Testis (tissue), 2 donors: ENCODE data around the gene GBE1.

Source experiments
- CTCF ChIP-seq, 3 experiments: fragments of 450-650 bp in 2 of 3; fragments of 200-600 bp in 1 of 3; sonication (generic) in 1 of 3; IDR thresholded peaks; one replicate each; pipeline ENCODE4 v1.5.1; 2016 to 2019; ENCODE audit warnings: antibody characterized with exemption in 3 of 3, mild to moderate bottlenecking in 2 of 3, moderate library complexity in 1 of 3
- POLR2A ChIP-seq: fragments of 450-650 bp; IDR thresholded peaks from one replicate; pipeline ENCODE4 v1.6.1; 2017; ENCODE audit warnings: antibody characterized with exemption, mild to moderate bottlenecking, moderate library complexity

DNA sequence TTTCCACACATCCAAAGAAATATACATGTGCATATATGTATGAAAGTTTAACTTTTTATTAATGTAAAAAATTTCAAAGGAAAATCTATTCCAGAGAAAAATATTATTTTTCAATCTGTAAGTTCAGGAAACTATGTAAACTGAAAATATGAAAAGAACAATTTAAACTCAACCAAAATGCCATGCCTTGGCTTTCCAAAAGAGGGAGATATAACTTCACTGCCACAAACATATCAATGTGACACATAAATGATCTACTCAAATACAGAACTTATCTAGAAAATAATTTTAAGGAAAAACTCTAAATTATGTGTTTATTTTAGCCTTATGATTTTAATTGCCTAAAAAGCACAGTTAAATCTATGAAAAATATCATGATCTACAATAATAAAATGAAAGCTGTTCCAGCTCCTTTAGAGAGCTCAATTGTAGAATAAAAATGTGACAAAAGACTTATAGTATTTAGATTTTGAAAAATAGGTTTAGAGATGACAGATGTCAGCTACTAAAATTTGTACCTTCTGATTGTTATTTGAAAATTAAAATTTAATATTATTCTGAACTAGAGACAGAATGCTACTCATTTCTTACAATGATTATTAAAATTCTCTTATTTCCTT is 94.8 kb downstream of the GBE1 start:
- TF ChIP-seq POLR2A (no peak), CTCF (IDR thresholded peaks at IDR 0.05) (peak in 2 of 3 experiments; percentile 12 to 70)
